ENCODE results near the gene NKD1. TPM values are rescaled to one million over a fixed set of nuclear protein-coding genes. Genes with fewer than 3 reads are reported as not detected.
A peak's percentile ranks its signal among the peaks of the same experiment; 100 is the strongest.

NKD1 gene
- total and polyA plus RNA-seq, 2 experiments from 2014 or later, result 0.86 to 1.4 TPM

GRCh38 chr16:50598256-50598894 is 50.2 kb downstream of the NKD1 start:
- no peak overlapping the region for H3K4me3 ChIP-seq
- TF ChIP-seq CTCF (IDR thresholded peaks at IDR 0.05; ENCODE audit: low read depth, low read length), result no peak
- peaks cover 20% of the 10 kb centered on the region for H3K4me1 ChIP-seq (ENCODE audit: low read depth)
- H3K9me3 ChIP-seq (ENCODE audit: low read depth), result no peaks in the 10 kb centered on the region
- no peaks in the 10 kb centered on the region for H3K36me3 ChIP-seq
- DNase-seq (ENCODE audit: low read depth in 1 of 2, low spot score in 1 of 2), result no peak
- no peak overlapping the region for H3K27ac ChIP-seq
- no peaks in the 10 kb centered on the region for H3K27me3 ChIP-seq

GRCh38 chr16:50598936-50599361 is 50.8 kb downstream of the NKD1 start:
- Histone ChIP-seq H3K27me3 (no peaks in the 10 kb centered on the region), H3K4me3 (no peak overlapping the region), H3K27ac (no peak overlapping the region), H3K9me3 (ENCODE audit: low read depth) (no peaks in the 10 kb centered on the region), H3K36me3 (no peaks in the 10 kb centered on the region), H3K4me1 (ENCODE audit: low read depth) (peaks cover 20% of the 10 kb centered on the region)
- DNase-seq (ENCODE audit: low read depth in 1 of 2, low spot score in 1 of 2), result peak in 1 of 2 donors; percentile 46
- TF ChIP-seq CTCF (IDR thresholded peaks at IDR 0.05; ENCODE audit: low read depth, low read length), result no peak

GRCh38 chr16:50599494-50599893 is 51.3 kb downstream of the NKD1 start:
- Histone ChIP-seq H3K36me3 (no peaks in the 10 kb centered on the region), H3K4me1 (ENCODE audit: low read depth) (peaks cover 20% of the 10 kb centered on the region), H3K9me3 (ENCODE audit: low read depth) (no peaks in the 10 kb centered on the region), H3K4me3 (no peak overlapping the region), H3K27me3 (no peaks in the 10 kb centered on the region), H3K27ac (no peak overlapping the region)
- no peak for TF ChIP-seq CTCF (IDR thresholded peaks at IDR 0.05; ENCODE audit: low read depth, low read length)
- DNase-seq (ENCODE audit: low read depth in 1 of 2, low spot score in 1 of 2), result no peak

GRCh38 chr16:50600582-50601283 is 52.5 kb downstream of the NKD1 start:
- no peak for TF ChIP-seq CTCF (IDR thresholded peaks at IDR 0.05; ENCODE audit: low read depth, low read length)
- Histone ChIP-seq H3K36me3 (no peaks in the 10 kb centered on the region), H3K4me3 (no peak overlapping the region), H3K27ac (peak overlapping the region; percentile 69), H3K27me3 (no peaks in the 10 kb centered on the region), H3K9me3 (ENCODE audit: low read depth) (no peaks in the 10 kb centered on the region), H3K4me1 (ENCODE audit: low read depth) (peaks cover 20% of the 10 kb centered on the region)
- DNase-seq (ENCODE audit: low read depth in 1 of 2, low spot score in 1 of 2), result peak in 1 of 2 donors; percentile 38

- no peak for DNase-seq (ENCODE audit: low read depth in 1 of 2, low spot score in 1 of 2)
- Histone ChIP-seq H3K27me3 (no peaks in the 10 kb centered on the region), H3K9me3 (ENCODE audit: low read depth) (no peaks in the 10 kb centered on the region), H3K4me1 (ENCODE audit: low read depth) (peaks cover 20% of the 10 kb centered on the region), H3K4me3 (no peak overlapping the region), H3K27ac (peak overlapping the region; percentile 69), H3K36me3 (no peaks in the 10 kb centered on the region)
- TF ChIP-seq CTCF (IDR thresholded peaks at IDR 0.05; ENCODE audit: low read depth, low read length), result no peak
These were observed 53.1 kb downstream of the NKD1 start for GRCh38 chr16:50601341-50601740.
